8988T (cell line): Measurements from ENCODE around the gene AP3B1.
"Not testable (repeated sequence)": the region's sequence is repeated elsewhere in the genome, so short reads cannot be mapped to it uniquely, and the experiment has no call there.

Experiments
- DNase-seq: peaks from one replicate; pipeline ENCODE4 v3.0.0; 2011

AP3B1 gene

DNA sequence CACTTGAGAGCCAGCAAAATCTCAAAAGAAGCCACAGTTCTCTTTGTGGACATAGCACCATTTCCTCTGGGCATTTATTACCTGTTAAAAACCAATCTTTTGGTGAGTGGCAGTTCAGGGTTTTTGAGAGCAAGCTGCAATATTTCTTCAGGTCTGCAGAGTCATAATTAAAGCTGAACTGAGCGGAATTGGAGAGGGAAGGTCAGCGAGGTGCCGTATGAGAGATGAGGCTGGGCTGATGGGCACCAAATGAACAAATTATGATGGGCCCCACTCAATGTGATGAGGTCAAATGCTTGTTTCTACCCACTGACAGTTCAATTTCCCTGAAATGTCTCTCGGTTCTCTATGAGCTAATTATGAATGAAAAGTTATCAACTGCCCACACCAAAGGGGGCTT, 231.9 kb downstream of the AP3B1 start:
- no peak for DNase-seq

DNA sequence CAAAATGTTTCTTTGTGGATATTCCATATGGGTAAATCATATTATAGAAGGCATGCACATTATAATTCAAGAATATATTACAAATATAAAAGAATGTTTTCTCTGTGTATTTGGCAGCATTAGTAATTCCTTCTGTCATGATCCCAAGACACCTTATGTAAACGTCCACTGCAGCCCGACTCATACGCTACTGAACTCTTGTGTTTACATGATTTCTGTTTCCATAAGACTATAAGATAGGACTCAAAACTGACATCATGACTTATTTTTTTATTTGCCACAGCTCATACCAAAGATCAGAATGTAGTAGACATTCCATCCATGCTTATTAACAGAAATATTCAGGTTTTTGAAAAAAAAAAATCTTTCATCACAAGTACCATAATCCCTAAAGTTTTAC, 234.1 kb downstream of the AP3B1 start:
- no peak for DNase-seq

DNA sequence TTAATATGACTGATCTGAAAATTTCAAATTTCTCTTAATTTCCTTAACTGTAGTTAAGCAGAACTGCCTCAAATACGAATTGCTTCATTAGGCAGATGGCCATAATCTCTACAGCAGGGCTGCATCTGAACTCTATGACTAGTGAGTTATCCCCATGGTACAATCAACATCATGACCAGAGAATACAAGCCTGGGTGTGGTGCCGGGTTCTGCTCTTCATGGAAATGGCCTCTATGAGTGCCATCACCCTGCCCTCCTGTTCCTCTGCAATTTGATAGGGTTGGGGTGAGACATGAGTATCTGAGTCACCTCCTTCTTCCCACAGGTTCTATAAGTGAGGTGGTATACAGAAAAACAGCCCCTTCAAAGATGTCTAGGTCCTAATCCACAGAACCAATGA, 235.9 kb downstream of the AP3B1 start:
- no peak for DNase-seq

DNA sequence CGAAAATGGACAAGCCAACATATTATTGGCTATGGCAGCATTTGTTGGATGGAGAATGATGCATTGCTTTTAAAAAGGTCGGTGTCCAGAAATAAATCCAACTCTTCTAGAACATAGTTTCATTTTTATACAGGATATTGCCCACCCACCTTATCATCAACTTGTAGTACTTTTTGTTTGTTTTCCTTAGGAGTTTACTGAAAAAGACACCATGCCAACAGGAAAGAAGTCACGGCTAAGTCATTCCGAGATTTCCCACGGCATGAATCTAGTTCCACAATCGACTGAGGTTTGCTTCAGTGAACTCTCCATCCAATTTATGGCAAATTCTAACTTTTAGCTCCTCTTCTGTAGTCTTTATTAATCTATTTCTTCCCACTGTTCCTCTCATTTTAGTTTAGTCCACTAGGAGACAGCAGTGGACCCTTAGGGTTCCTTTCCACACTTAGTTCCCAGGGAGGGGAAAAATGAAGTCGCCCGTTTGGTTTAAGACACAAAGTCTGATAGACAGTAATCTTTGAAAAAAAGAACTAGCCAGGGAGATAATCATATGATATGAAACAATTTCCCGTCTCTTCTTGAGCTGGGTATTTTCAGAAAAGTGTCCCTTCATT, 237.5 kb downstream of the AP3B1 start:
- no peak for DNase-seq

DNA sequence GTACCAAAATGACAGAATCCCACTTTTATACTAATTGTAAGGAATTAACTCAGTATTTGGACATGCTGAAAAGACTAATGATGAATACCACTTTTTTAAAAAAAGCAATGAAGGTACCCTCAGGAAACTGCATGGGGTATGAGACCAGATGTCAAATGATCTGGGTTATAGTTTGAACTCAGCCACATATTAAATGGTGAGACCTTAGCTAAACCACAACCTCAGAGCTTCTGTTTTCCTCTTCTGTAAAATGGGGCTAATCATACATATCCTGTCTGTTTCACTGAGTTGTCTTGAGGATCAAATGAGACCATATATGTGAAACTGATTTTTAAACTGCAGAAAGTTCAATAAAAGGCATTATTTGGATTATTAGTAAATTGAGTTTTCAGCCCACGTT, 238.4 kb downstream of the AP3B1 start:
- no peak for DNase-seq

DNA sequence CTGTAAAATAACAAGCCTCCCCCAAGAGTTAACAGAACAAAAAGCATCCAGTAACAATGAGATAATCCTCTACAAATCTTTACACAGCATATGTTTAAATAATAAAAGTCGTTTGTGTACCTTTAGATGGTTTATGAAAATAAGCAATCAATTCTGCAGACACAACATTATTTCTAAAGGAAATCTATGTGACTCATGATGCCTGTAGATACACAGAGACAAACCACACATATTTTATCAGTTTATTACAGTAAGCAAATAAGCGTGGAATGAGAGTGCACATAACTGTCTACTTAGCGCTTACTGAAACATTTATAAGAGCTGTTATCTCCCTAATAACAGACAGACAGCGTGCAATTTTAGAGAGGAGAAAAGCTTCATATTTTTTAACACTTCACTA, 243.6 kb downstream of the AP3B1 start:
- DNase-seq: no peak

DNA sequence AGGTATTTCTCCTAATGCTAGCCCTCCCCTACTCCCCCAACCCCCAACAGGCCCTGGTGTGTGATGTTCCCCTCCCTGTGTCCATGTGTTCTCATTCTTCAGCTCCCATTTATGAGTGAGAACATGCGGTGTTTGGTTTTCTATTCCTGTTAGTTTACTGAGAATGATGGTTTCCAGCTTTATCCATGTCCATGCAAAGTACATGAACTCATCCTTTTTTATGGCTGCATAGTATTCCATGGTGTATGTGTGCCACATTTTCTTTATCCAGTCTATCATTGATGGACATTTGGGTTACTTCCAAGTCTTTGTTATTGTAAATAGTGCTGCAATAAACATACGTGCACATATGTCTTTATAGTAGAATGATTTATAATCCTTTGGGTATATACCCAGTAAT, 247.7 kb downstream of the AP3B1 start:
- DNase-seq: not testable (repeated sequence)

DNA sequence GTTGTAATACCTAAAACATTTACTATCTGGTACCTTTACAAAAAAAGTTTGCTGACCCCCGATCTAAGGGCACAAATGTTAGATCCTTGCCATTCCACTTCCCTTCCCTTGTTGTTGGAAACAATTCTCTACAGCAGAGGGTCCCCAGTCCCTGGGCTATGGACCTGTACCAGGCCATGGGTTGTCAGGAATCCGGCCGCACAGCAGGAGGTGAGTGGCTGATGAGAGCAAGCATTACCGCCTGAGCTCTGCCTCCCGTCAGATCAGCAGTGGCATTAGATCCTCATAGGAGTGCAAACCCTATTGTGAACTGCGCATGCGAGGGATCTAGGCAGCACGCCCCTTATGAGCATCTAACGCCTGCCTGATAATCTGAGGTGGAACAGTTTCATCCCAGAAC, 248.5 kb downstream of the AP3B1 start:
- no peak for DNase-seq

DNA sequence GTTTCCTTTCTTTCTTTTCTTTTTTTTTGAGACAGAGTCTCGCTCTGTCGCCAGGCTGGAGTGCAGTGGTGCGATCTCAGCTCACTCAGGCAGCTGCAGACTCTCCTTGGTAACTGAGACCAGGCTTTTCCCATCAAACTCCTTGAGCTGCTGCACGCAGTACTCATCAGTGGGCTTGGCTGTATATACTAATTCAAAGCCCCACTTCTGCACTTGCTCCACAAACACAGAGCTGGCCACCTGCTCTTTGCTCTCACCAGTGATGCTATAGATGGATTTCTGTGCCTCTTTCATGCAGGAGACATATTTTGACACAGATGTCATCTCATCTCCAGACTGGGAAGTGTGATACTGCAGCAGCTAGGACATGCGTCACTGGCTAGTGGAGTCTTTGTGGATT, 252.7 kb downstream of the AP3B1 start:
- DNase-seq: no peak

DNA sequence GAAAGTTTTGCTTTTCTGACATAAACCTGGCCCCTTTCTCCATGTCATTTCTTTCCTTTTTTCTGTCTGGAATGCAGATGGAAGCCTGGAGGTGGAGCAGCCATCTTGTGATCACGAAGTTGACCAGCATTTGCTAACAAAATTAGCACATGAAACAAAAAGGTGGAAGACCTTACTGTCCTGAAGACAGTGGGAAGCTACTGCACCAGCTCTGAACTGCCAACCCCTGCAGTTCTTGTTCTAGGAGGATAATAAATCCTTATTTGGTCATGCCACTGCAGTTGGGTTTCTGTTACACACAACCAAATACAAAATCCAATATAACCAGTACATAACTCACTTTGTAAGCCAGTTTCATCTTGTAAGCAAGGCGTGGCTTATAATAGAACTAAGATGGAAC, 269.0 kb downstream of the AP3B1 start:
- DNase-seq: no peak

DNA sequence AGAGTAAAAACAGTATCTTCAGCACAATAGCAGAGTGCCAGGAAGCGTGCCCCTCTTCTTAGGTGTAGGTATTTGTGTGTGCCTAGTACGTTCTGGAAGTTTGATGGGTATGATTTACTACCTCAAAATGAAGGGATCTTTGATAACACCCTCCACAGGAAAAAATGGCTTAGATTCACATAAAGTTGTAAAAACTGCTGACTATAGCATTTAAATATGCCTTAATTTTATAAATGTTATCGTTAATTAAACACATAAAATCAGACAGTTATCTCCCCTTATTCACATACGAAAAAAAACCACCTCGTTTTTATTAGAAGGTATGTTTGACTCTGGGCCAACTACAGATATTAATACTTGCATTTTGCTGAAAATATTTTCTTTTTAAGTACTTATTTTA, 274.8 kb downstream of the AP3B1 start:
- no peak for DNase-seq

DNA sequence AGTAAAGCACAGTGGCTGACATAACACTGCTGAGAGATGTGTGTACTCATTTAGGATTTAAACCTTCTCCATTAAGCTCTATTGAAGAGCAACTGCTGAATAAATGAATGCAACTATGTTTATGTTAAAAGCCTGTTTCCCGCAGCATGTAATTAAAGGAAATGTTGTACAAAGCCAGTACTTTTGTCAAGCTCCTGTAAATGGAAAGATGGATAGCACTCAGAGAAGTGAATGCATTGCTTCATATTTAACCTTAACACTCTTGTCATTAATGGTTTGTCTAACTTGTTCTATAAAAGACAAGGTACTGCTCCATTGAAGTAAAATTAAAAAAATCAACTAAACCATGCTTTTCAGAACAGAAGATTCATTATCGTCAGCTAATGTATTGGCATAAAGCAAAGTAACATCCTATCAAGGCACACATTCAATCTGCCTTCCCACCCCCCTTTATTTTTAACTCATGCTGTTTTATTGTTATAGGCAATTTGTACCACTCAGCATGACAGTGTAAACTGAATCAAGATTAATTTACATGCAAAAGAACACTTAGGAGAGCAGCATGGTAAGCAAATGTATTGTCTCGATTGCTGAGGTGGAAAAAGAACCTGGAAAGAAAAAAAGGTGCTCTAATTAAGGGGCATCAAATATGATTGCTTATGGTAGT, 277.5 kb downstream of the AP3B1 start:
- no peak for DNase-seq

DNA sequence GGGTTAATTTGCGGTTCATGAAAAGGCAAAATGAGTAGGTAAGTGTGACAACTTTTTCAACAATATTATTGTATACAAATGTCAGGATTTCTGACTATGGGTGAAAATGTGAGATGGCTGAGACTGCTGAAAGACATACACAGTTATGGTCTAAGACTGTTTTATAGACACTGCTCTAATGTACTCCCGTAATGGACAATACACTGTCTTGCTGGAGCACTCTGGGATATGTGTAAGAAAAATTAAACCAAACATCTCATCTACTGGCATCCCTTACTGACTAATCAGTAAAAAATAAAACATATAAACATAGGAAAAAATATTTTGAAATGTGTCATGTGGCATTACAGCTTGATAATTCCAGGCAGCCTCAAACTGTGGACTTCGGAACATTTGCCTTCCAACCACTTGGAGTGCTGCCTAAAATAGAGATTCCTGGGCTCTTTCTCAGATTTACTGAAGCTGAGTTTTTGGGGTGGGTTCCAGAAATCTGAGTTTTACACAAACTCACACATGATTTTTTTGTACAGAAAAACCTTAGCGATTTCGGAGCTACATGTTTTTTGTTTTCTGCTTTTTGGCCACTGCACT, 284.5 kb downstream of the AP3B1 start:
- no peak for DNase-seq

DNA sequence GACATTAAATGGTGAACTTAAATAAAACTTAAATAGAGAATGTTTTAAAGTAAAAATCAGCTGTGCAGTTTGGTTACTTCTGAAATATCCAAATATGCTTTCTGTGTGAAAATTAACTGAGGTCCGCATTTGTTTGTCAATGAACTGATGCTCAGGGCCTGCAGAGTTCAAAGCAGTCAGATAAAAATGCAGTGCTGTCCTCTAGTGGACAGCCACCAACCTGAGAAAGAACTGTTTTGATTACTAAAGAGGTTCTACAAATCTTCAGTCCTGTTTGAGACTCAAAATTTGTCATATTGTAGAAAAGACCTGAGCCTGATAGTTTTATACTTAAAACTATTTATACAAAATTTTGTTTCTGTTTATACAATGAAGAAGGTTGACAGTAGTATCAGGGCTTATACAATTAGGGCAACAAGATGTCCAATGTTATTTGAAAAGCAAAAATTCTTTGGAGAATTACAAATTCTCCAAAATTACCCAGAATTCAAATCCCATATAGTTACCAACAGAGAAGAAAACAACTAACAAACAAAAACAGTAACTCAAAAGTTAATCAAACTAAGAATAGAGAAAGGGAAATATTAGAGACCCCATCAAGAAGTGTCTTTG, 286.0 kb downstream of the AP3B1 start:
- DNase-seq: no peak

DNA sequence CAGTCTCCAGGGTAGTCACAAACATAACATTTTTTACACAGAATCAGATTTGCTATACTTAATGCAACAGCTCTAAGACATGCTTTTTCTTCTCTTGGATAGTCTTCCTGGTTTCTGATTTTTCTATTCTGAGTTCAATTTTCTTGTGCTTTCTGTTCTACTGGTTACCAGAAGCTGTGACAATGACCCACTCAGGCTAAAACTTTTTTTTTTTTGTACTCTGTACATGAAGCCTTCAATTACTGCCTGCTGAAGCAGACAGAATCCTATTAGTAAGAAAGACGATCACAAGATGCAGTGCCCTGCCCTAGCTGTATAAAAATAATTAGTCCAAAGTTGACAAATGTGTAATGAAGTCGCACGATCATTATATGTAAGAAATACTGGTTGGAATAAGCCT, 287.3 kb downstream of the AP3B1 start:
- DNase-seq: no peak

DNA sequence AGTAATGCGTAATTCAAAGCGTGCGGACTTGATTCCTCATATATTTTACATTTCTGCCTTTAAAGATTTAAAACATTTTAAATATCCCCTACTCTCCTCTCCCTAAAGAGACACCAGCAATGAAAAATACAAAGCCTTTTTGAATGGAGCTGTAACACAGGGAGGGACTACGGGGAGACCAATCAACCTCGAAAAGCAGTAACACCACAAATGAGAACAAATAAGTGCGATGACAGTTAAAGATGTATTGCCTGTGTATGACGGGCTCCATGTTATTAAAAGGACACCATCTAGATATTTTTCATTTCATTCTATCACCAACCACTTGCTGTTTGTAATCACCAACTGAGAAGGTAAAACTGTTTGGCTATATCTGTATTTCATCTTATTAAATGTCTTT, 288.0 kb downstream of the AP3B1 start:
- no peak for DNase-seq

DNA sequence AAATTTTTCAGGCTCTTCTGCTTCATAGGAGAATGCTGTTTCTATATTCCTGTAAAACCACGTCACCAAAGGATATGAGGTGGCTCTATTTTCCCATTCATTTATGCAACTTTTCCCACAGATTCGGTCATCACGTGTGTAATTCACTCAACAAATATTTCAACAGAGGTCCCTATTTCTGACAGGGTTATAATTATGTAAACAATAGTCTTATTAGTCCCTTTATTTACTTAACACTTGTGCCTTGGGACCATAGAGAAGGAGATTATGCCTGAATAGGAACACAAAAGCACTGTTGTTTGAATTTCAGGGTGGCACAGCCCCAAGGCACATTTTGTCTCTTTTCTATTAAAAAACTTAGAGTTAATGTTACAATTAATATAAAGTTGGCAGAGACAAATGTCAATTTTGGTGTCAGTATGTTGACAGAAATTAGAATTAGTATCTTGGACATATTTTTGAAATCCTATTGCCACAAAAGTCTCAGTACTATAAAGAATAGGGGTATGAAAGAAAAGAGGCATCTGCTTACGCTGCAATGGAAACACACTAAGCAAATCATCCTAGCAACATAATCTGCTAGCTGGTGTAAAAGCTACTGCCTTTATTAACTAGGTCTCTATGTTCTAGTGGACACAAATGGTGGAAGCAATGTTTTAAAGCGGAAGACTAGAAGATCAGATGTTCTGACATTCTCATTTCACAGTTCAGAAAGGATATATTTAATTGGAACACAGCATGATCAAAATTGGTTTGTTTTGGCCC, 289.3 kb downstream of the AP3B1 start:
- DNase-seq: no peak

DNA sequence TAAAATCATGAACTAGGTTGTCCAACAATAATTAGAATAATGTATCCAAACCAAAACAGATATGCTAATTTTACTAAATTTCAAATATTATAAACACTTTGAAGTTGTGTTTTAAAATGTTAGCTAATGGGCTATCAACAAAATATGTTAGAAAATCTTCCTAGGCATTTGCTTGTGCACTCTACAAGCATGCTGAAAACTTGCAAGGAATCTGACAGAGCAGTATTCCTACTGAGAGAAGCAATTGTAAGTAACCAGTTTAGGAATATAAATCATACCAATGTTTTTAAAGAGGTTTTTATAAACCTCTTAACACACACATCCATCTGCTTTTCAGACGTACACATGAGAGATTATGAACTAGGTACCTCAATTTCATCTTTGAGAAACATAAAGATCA, 289.9 kb downstream of the AP3B1 start:
- DNase-seq: no peak

DNA sequence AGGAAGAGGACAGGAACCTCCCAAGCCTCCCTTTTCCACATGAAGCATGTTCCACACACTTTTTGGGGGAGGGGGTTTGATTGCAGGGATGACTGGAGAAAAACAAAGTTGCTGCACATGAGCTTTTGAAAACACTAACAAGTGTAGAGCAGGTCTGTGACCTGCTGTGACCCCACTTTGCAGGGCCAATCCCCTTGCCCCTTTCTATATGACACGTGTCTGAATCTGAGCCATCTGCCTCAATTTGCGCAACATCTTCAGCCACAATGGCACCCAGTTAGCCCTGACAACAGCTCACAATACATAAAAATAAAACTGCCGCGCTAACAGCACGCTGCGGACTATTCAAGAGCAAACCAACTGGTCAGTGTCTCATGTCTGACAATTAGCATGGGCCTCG, 290.6 kb downstream of the AP3B1 start:
- DNase-seq: no peak

DNA sequence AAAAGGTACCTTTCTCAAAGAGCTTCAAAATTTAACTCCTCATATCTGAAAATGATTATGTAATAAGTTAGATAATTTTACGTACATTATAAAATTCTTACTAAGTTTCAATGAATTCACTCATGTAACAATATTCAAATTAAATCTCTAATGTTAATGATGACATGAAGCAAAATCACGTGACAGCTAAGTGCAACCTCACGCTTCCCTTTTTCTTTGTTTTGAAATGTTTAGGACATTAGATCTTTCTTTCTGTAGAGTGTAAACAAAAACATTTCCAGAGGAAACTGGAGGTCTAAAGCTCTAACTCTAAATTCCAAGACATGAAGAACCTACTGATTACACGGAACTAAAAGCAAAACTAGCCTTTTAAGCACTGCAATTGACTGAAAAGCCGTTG, 291.0 kb downstream of the AP3B1 start:
- DNase-seq: no peak

DNA sequence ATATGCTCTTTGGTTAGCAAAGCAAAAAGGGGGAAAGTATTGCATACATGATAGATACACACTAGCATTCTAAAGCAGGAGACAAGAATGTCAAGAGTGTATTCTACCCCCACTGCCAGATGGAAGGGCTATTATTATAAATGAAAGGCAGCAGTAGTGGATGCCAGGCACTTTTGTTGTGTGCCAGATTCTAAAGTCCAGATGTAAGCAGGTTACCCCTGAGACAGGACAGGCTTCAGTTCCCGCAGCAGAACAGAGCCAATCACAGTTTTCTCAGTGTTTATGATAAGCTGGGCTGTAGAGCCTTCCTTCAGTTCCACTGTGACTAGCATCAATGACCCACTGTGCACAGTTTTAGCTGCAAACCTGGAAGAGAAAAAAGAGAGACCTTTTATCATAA, 291.8 kb downstream of the AP3B1 start:
- DNase-seq: no peak

DNA sequence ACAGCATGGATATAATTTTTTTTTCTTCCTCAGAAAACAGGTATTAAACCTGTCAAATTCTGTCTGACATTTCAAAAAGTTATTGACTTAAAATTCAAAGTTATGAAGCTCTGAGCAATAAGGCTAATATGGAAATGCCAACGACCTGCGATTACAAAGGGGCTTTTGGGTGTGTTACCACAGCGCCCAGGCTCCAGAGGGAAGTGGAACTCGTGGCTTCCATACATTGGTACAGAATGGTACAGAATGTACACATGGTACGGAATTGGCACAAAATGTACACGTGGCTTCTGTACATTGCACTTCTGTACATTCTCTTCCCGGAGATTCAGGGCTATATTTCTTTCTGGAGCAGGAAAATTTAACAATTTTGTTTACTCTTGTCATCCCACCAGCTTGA, 293.3 kb downstream of the AP3B1 start:
- DNase-seq: no peak

DNA sequence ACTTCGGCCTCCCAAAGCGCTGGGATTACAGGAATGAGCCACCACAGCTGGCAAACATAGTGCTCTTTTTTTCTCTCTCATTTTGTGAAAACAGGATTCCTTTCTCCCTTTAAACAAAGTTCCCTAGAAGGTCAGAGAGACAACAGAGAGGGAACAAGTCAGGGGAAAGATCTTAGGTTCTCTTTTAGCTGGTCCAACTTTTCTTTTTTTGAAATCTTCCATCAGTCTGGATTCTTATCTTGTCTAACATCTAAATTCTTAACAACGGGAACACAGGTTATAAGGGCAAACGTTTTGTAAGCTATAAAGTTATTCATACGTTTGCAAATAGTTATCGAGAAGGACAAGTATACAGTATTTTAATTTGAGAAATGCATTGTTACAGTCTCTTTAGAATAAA, 294.3 kb downstream of the AP3B1 start:
- DNase-seq: no peak

DNA sequence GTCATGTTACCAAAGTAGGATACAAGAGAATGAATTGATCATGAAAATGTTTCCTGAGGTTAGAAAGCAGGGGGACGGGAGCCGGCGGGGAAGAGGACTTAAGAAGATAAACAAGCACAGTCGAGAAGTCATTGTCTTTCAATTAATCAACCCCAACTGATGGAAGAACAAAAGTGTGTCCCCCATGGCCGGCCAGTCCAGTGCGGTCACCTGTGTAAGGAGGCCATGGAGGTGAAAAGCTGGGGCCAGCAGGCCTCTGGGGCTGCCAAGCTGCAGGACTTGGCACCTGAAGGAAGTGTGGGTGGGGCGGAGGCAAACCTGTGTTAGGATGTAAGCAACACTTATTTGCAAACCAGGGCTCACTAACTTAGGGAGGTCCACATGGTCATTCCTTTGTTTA, 295.1 kb downstream of the AP3B1 start:
- DNase-seq: no peak
